KMS-11 (cell line): Measurements from ENCODE around the gene UTS2B.

Experiments used
- H2AFZ ChIP-seq: fragments of 200-600 bp; sonication (generic); 2 replicates; pipeline ENCODE4 v1.6.1; 2016; ENCODE audit warnings: antibody characterized with exemption, mixed run types, low read depth
- H3K27ac ChIP-seq: fragments of 200-600 bp; sonication (generic); 2 replicates; pipeline ENCODE4 v1.6.1; 2016; ENCODE audit warnings: mild to moderate bottlenecking, mixed run types
- H3K27me3 ChIP-seq: fragments of 200-600 bp; sonication (generic); 2 replicates; pipeline ENCODE4 v1.6.1; 2017; ENCODE audit warnings: mild to moderate bottlenecking, low read depth, mixed run types, moderate library complexity; ENCODE audit not compliant: insufficient read depth
- H3K36me3 ChIP-seq: fragments of 200-600 bp; sonication (generic); 2 replicates; pipeline ENCODE4 v1.6.1; 2017; ENCODE audit warnings: mild to moderate bottlenecking, mixed run types; ENCODE audit not compliant: insufficient read depth
- H3K4me1 ChIP-seq: fragments of 200-600 bp; sonication (generic); 2 replicates; pipeline ENCODE4 v1.6.1; 2016; ENCODE audit warnings: mild to moderate bottlenecking, low read depth, mixed run types; ENCODE audit not compliant: poor library complexity, severe bottlenecking
- H3K4me2 ChIP-seq: fragments of 200-600 bp; sonication (generic); 2 replicates; pipeline ENCODE4 v1.7.0; 2016; ENCODE audit warnings: mild to moderate bottlenecking, mixed run types
- H3K4me3 ChIP-seq: fragments of 200-600 bp; sonication (generic); IDR thresholded peaks from 2 replicates; pipeline ENCODE4 v1.6.1; 2017; ENCODE audit warnings: low read depth, low read length, mixed read lengths; ENCODE audit not compliant: insufficient read depth
- H3K79me2 ChIP-seq: fragments of 200-600 bp; sonication (generic); 2 replicates; pipeline ENCODE4 v1.6.1; 2016; ENCODE audit warnings: low read depth, mixed run types; ENCODE audit not compliant: insufficient read depth
- H3K9ac ChIP-seq: fragments of 200-600 bp; sonication (generic); 2 replicates; pipeline ENCODE4 v1.6.1; 2016; ENCODE audit warnings: mild to moderate bottlenecking, mixed run types
- H4K20me1 ChIP-seq: fragments of 200-600 bp; sonication (generic); 2 replicates; pipeline ENCODE4 v1.6.1; 2016; ENCODE audit warnings: mild to moderate bottlenecking, mixed run types; ENCODE audit not compliant: insufficient read depth
- TF ChIP-seq, protein P1 (sequence below): fragments of 200-600 bp; sonication (generic); conservative IDR thresholded peaks from 2 replicates; pipeline ENCODE4 v1.6.1; 2017; ENCODE audit warnings: low read depth, mild to moderate bottlenecking, antibody characterized with exemption, low read length, moderate library complexity, mixed read lengths

The UTS2B gene

DNA sequence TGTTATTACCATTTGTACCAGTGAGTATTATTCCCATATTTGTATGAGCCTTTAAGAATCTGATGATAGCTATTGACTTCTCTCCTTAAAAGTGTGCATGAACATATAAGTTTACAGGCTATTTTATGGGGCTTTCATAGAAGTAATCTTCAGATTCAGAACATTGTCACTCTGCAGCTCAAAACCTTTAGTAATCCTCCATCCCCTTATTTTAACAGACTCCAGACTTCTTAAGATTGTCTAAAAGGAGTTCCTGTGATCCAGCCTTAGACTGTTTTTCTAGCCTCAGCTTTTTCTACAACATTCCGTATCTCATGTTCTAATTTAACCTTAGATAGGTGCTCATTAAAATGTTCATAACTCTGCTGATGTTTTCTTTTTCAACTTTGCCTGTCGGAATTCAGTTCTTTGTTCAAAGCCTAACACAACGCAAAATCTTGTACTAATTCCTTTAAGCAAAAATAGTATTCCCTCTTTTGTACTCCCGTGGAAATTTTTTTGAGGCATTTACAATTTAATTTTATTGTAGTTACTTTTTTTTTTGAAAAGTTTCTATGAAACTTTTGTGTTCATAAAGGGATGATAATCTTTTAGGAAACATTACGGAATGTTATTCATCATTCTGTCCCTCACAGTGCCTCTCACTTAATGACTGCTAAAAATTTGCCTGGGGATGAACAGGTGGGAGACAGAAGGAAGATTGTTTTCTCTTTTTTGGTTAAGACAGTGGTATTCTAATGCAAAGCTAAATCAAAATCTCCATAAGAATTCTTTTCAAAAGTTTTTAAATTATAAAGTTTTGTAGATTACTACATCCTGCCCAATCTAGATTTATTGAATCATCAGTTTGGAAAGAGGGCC, 38.7 kb upstream of the UTS2B start:
- Histone ChIP-seq H3K36me3 (no peaks in the 10 kb centered on the region; the same call in 1 of the 2 replicates), H3K79me2 (no peaks in the 10 kb centered on the region), H3K9ac (no peak overlapping the region), H3K4me3 (no peak overlapping the region), H3K27me3 (no peaks in the 10 kb centered on the region), H3K4me2 (no peak overlapping the region), H3K27ac (no peak overlapping the region), H3K4me1 (peaks cover 4% of the 10 kb centered on the region), H2AFZ (no peak overlapping the region), H4K20me1 (no peaks in the 10 kb centered on the region)
- TF ChIP-seq, protein P1, sequence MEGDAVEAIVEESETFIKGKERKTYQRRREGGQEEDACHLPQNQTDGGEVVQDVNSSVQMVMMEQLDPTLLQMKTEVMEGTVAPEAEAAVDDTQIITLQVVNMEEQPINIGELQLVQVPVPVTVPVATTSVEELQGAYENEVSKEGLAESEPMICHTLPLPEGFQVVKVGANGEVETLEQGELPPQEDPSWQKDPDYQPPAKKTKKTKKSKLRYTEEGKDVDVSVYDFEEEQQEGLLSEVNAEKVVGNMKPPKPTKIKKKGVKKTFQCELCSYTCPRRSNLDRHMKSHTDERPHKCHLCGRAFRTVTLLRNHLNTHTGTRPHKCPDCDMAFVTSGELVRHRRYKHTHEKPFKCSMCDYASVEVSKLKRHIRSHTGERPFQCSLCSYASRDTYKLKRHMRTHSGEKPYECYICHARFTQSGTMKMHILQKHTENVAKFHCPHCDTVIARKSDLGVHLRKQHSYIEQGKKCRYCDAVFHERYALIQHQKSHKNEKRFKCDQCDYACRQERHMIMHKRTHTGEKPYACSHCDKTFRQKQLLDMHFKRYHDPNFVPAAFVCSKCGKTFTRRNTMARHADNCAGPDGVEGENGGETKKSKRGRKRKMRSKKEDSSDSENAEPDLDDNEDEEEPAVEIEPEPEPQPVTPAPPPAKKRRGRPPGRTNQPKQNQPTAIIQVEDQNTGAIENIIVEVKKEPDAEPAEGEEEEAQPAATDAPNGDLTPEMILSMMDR = no peak

DNA sequence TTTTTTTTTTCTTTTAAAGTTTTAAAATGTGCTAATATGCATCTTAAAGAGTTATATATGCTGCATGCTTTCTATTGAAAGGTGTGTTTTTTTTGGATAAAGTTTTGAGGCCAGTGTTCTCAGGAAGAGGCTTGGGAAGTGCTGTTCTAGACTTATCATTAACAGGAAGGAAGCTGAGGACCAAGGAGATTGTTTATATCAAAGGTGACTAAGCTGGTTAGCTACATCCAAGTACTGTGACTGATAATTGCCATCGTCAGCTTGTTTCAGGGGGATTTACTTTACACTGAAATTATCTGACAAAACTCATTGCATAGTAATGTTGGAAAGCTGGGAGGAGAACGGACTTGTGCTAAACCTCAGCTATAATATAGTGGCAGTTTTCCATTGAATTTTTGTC, 36.3 kb upstream of the UTS2B start:
- Histone ChIP-seq H3K4me1 (peaks cover under 1% of the 10 kb centered on the region), H3K27ac (no peak overlapping the region), H3K9ac (no peak overlapping the region), H3K4me2 (no peak overlapping the region), H3K27me3 (no peaks in the 10 kb centered on the region), H3K36me3 (no peaks in the 10 kb centered on the region; the same call in 1 of the 2 replicates), H3K4me3 (no peak overlapping the region), H2AFZ (no peak overlapping the region), H4K20me1 (no peaks in the 10 kb centered on the region), H3K79me2 (no peaks in the 10 kb centered on the region)
- TF ChIP-seq, protein P1 = no peak

- no peaks in the 10 kb centered on the region for H3K36me3 ChIP-seq
- H3K4me3 ChIP-seq = no peak overlapping the region
- no peaks in the 10 kb centered on the region for H4K20me1 ChIP-seq
- H2AFZ ChIP-seq = no peak overlapping the region
- no peak overlapping the region for H3K4me2 ChIP-seq
- H3K9ac ChIP-seq = no peak overlapping the region
- H3K27ac ChIP-seq = no peak overlapping the region
- no peaks in the 10 kb centered on the region for H3K4me1 ChIP-seq
- 0 out of 2 replicates have a peak, but pooled peaks cover 1% of the 10 kb centered on the region for H3K79me2 ChIP-seq
- no peaks in the 10 kb centered on the region for H3K27me3 ChIP-seq
- TF ChIP-seq, protein P1 = no peak
Measured at GRCh38 chr3:191363221-191363620, 32.9 kb upstream of the UTS2B start.

- TF ChIP-seq, protein P1 = no peak
- Histone ChIP-seq H3K4me2 (no peak overlapping the region), H3K36me3 (no peaks in the 10 kb centered on the region)
Measured at GRCh38 chr3:191362524-191363090, 32.3 kb upstream of the UTS2B start.

More at GRCh38 chr3:191362524-191363090, 32.3 kb upstream of the UTS2B start:
- Histone ChIP-seq H3K79me2 (peaks cover 6% of the 10 kb centered on the region; the same call in 1 of the 2 replicates), H3K9ac (no peak overlapping the region), H3K4me3 (no peak overlapping the region), H3K27me3 (no peaks in the 10 kb centered on the region), H2AFZ (no peak overlapping the region), H4K20me1 (no peaks in the 10 kb centered on the region), H3K27ac (no peak overlapping the region), H3K4me1 (no peaks in the 10 kb centered on the region)
